ENCODE data around the gene ATP9A. TPM values are rescaled to one million over a fixed set of nuclear protein-coding genes. Genes with fewer than 3 reads are reported as not detected.

Gene ATP9A
- total and polyA plus RNA-seq, 2 of the 4 experiments (the other 2 are of a cell fraction): 10.6 to 22.4 TPM

- TF ChIP-seq MAFK (IDR thresholded peaks at IDR 0.05; ENCODE audit: low read depth, low read length) (no peak), RAD21 (IDR thresholded peaks at IDR 0.05; ENCODE audit: low read length) (no peak), NFE2L2 (IDR thresholded peaks at IDR 0.05; ENCODE audit: low read depth, low read length) (no peak), BHLHE40 (IDR thresholded peaks at IDR 0.05; ENCODE audit: low read depth, low read length) (no peak), CEBPB (IDR thresholded peaks at IDR 0.05; ENCODE audit: low read depth, low read length) (no peak), RCOR1 (IDR thresholded peaks at IDR 0.05; ENCODE audit: insufficient replicate concordance, low read length) (no peak), FOS (IDR thresholded peaks at IDR 0.05; ENCODE audit: low read depth, low read length) (no peak), POLR2A (IDR thresholded peaks at IDR 0.05; ENCODE audit: low read depth, low read length) (no peak), MXI1 (IDR thresholded peaks at IDR 0.05; ENCODE audit: borderline replicate concordance, low read depth, low read length) (no peak), CHD1 (IDR thresholded peaks at IDR 0.05; ENCODE audit: low read depth, low read length) (no peak), SMC3 (IDR thresholded peaks at IDR 0.05; ENCODE audit: low read depth, low read length) (no peak)
- TF ChIP-seq, protein P1, sequence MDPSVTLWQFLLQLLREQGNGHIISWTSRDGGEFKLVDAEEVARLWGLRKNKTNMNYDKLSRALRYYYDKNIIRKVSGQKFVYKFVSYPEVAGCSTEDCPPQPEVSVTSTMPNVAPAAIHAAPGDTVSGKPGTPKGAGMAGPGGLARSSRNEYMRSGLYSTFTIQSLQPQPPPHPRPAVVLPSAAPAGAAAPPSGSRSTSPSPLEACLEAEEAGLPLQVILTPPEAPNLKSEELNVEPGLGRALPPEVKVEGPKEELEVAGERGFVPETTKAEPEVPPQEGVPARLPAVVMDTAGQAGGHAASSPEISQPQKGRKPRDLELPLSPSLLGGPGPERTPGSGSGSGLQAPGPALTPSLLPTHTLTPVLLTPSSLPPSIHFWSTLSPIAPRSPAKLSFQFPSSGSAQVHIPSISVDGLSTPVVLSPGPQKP (IDR thresholded peaks at IDR 0.05; ENCODE audit: borderline replicate concordance, low read depth, low read length): no peak
- TF ChIP-seq, protein P2, sequence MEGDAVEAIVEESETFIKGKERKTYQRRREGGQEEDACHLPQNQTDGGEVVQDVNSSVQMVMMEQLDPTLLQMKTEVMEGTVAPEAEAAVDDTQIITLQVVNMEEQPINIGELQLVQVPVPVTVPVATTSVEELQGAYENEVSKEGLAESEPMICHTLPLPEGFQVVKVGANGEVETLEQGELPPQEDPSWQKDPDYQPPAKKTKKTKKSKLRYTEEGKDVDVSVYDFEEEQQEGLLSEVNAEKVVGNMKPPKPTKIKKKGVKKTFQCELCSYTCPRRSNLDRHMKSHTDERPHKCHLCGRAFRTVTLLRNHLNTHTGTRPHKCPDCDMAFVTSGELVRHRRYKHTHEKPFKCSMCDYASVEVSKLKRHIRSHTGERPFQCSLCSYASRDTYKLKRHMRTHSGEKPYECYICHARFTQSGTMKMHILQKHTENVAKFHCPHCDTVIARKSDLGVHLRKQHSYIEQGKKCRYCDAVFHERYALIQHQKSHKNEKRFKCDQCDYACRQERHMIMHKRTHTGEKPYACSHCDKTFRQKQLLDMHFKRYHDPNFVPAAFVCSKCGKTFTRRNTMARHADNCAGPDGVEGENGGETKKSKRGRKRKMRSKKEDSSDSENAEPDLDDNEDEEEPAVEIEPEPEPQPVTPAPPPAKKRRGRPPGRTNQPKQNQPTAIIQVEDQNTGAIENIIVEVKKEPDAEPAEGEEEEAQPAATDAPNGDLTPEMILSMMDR (conservative IDR thresholded peaks at IDR 0.05; ENCODE audit: low read depth, low read length): no peak
- Histone ChIP-seq H3K36me3 (ENCODE audit: control insufficient read depth, insufficient read depth, low read length) (no peaks in the 10 kb centered on the region), H2BK15ac (ENCODE audit: low read depth, low read length) (no peak overlapping the region), H2BK5ac (ENCODE audit: low read depth, low read length, poor library complexity, severe bottlenecking) (no peak overlapping the region), H3K27ac (ENCODE audit: insufficient read depth, low read length) (no peak overlapping the region), H3K56ac (ENCODE audit: extremely low read depth, insufficient read depth, low read length) (no peak overlapping the region), H3K27me3 (ENCODE audit: control insufficient read depth, insufficient read depth, low read length) (no peaks in the 10 kb centered on the region), H3K4me1 (ENCODE audit: control insufficient read depth, insufficient read depth, low read length) (no peaks in the 10 kb centered on the region), H2BK120ac (ENCODE audit: low read depth, low read length) (no peak overlapping the region), H3K4me2 (ENCODE audit: low read depth, low read length) (no peak overlapping the region), H3K79me1 (ENCODE audit: low read depth in 1 of 2, low read length in 2 of 2) (no peaks in the 10 kb centered on the region), H2AFZ (replicated peaks; ENCODE audit: low read length, poor library complexity) (no peak overlapping the region), H4K91ac (ENCODE audit: insufficient read depth, low read depth, low read length) (no peak overlapping the region; the same call in 1 of the 2 replicates), H3K18ac (ENCODE audit: low read depth, low read length) (no peak overlapping the region), H3K23ac (ENCODE audit: low read depth, low read length) (no peak overlapping the region), H2BK20ac (ENCODE audit: low read depth, low read length) (no peak overlapping the region), H4K20me1 (ENCODE audit: insufficient read depth, low read length) (no peaks in the 10 kb centered on the region), H3K14ac (replicated peaks; ENCODE audit: low read depth, low read length) (no peak overlapping the region), H3K9me3 (ENCODE audit: control insufficient read depth, insufficient read depth, low read length) (no peaks in the 10 kb centered on the region), H2AK5ac (ENCODE audit: low read depth, low read length) (no peak overlapping the region), H4K8ac (ENCODE audit: low read depth in 2 of 2, low read length in 2 of 2) (no peak overlapping the region), H3K4me3 (ENCODE audit: insufficient read depth, low read depth, low read length) (no peak overlapping the region), H3K9me1 (ENCODE audit: insufficient read depth, low read length) (no peaks in the 10 kb centered on the region), H3K4ac (ENCODE audit: low read depth, low read length) (no peak overlapping the region), H2AK9ac (replicated peaks; ENCODE audit: low read depth, low read length, poor library complexity) (no peak overlapping the region), H4K5ac (ENCODE audit: low read depth, low read length) (no peak overlapping the region), H3K9ac (ENCODE audit: low read depth, low read length) (no peak overlapping the region)
- POLR2A ChIA-PET (ENCODE audit: unreplicated experiment): no interaction called here
- 97% methylated on average over 7 of the region's 8 CpGs; no CpG with 5 or more reads in 1 of the 2 experiments for WGBS, 2 experiments (ENCODE audit: extremely low coverage in 2 of 2, insufficient read length in 1 of 2)
- DNase-seq: no peak
- no TSS peak for BruUV-seq (replicated peaks)
- in situ Hi-C loops (cut with MboI; ENCODE audit: low sequenced_read_pairs): loop anchor here (5.0 to 10.0 kb wide), 2 partner anchors 220 to 608 kb away; no protein-coding TSS in a partner anchor
- ATAC-seq (ENCODE audit: low read depth): no peak
- dilution Hi-C loops (cut with HindIII; ENCODE audit: low sequenced_read_pairs, unreplicated experiment): loop anchor here (25.0 kb wide), 1 partner anchor 180 kb away; no protein-coding TSS in a partner anchor
- intact Hi-C loops (cut with micrococcal nuclease): no loop called here
- CTCF ChIA-PET: no interaction called here
Observed at GRCh38 chr20:51592564-51592963, 175.6 kb downstream of the ATP9A start.
